Astrocyte (in vitro differentiated cells and primary cell): ENCODE data around the gene TENM3. TPM values are rescaled to one million over a fixed set of nuclear protein-coding genes. Genes with fewer than 3 reads are reported as not detected.

Source experiments
- DNase-seq: peaks from one replicate; pipeline ENCODE4 v3.0.0-alpha.2; 2010; ENCODE audit warnings: low read depth
- FAIRE-seq: peaks from 2 replicates; lab custom pipeline; 2011; peaks lifted over from hg19 to GRCh38; lab: Jason Lieb, UNC
- H2AFZ ChIP-seq: 2 replicates; pipeline ENCODE4 v1.6.0; 2012; ENCODE audit warnings: low read depth, low read length, inconsistent platforms
- H3K27ac ChIP-seq: 2 replicates; pipeline ENCODE4 v1.5.1; 2011; ENCODE audit warnings: low read depth, low read length, inconsistent platforms
- H3K27me3 ChIP-seq: 2 replicates; pipeline ENCODE4 v1.6.0; 2011; ENCODE audit warnings: low read length, inconsistent platforms; ENCODE audit not compliant: insufficient read depth
- H3K36me3 ChIP-seq: 2 replicates; pipeline ENCODE4 v1.5.1; 2011; ENCODE audit warnings: low read length, inconsistent platforms; ENCODE audit not compliant: insufficient read depth
- H3K4me1 ChIP-seq: 2 replicates; pipeline ENCODE4 v1.5.1; 2011; ENCODE audit warnings: low read length, inconsistent platforms; ENCODE audit not compliant: insufficient read depth
- H3K4me2 ChIP-seq: 2 replicates; pipeline ENCODE4 v1.6.0; 2012; ENCODE audit warnings: low read length, inconsistent platforms
- H3K4me3 ChIP-seq: 2 replicates; pipeline ENCODE4 v1.5.1; 2011; ENCODE audit warnings: low read depth, mild to moderate bottlenecking, low read length, inconsistent platforms; ENCODE audit not compliant: insufficient read depth
- H3K79me2 ChIP-seq: 2 replicates; pipeline ENCODE4 v1.6.0; 2012; ENCODE audit warnings: mild to moderate bottlenecking, low read length, inconsistent platforms; ENCODE audit not compliant: insufficient read depth
- H3K9ac ChIP-seq: 2 replicates; pipeline ENCODE4 v1.6.0; 2012; ENCODE audit warnings: mild to moderate bottlenecking, low read length, inconsistent platforms
- H3K9me3 ChIP-seq: 2 replicates; pipeline ENCODE4 v1.5.1; 2012; ENCODE audit warnings: low read depth, mild to moderate bottlenecking, low read length, inconsistent platforms; ENCODE audit not compliant: insufficient read depth
- H4K20me1 ChIP-seq: 2 replicates; pipeline ENCODE4 v1.6.0; 2012; ENCODE audit warnings: low read length, inconsistent platforms; ENCODE audit not compliant: insufficient read depth
- H3K27ac Mint-ChIP-seq: one replicate; pipeline ENCODE4 v1.8.0; 2021; ENCODE audit warnings: mild to moderate bottlenecking, mixed read lengths; ENCODE audit not compliant: unreplicated experiment
- H3K27me3 Mint-ChIP-seq: one replicate; pipeline ENCODE4 v1.8.0; 2021; ENCODE audit warnings: low read depth, mixed read lengths; ENCODE audit not compliant: unreplicated experiment
- H3K36me3 Mint-ChIP-seq: one replicate; pipeline ENCODE4 v1.8.0; 2021; ENCODE audit warnings: low read depth, mixed read lengths; ENCODE audit not compliant: unreplicated experiment
- H3K4me1 Mint-ChIP-seq: one replicate; pipeline ENCODE4 v1.8.0; 2021; ENCODE audit warnings: low read depth, mixed read lengths; ENCODE audit not compliant: unreplicated experiment
- H3K4me3 Mint-ChIP-seq: one replicate; pipeline ENCODE4 v1.8.0; 2021; ENCODE audit warnings: mild to moderate bottlenecking, moderate library complexity, mixed read lengths; ENCODE audit not compliant: unreplicated experiment
- H3K9me3 Mint-ChIP-seq: one replicate; pipeline ENCODE4 v1.8.0; 2021; ENCODE audit warnings: mild to moderate bottlenecking, mixed read lengths; ENCODE audit not compliant: unreplicated experiment
- EZH2 ChIP-seq: IDR thresholded peaks from 2 replicates; pipeline ENCODE4 v1.6.1; 2012; ENCODE audit warnings: mild to moderate bottlenecking, low read length, inconsistent platforms; ENCODE audit not compliant: insufficient read depth
- total RNA-seq: library from RNA; stranded (reverse); gene quantifications from 2 replicates; pipeline ENCODE4 v1.2.1, GENCODE V29; 2021
- TF ChIP-seq, protein P1 (sequence below): IDR thresholded peaks from 2 replicates; pipeline ENCODE4 v1.5.1; 2011; ENCODE audit warnings: low read depth, mild to moderate bottlenecking, inconsistent platforms, low read length, moderate library complexity; ENCODE audit not compliant: insufficient read depth

The TENM3 gene
- total RNA-seq, 1 donor from 2014 or later: 127 TPM

DNA sequence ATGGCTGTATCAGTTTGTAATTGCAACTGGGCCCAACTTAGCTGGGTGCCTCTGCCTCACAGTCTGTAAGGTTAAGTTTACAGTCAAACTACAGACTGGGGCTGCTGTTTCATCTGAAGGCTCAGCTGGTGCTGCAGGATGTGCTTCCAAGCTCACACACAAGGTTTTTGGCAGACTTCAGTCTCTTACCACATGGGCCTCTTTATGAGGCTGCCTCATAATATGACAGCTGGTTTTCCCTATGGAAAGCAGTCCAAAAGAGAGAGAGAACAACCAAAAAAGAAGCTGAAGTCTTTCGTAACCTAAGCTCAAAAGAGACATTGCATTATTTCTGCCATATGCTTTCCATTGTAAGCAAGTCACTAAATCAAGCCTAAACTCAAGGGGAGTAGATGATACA, 402.3 kb downstream of the TENM3 start:
- FAIRE-seq (no peak), DNase-seq (no peak)
- peaks cover 25% of the 10 kb centered on the region for H3K4me1 Mint-ChIP-seq
- H3K4me1 ChIP-seq: peaks cover 35% of the 10 kb centered on the region
- no peaks in the 10 kb centered on the region for H3K79me2 ChIP-seq
- H3K36me3 Mint-ChIP-seq: peaks cover 8% of the 10 kb centered on the region
- no peak overlapping the region for H3K4me2 ChIP-seq
- H2AFZ ChIP-seq: no peak overlapping the region
- no peaks in the 10 kb centered on the region for H3K36me3 ChIP-seq
- H3K27ac ChIP-seq: peak overlapping the region; percentile 99
- no peak for TF ChIP-seq EZH2
- TF ChIP-seq, protein P1, sequence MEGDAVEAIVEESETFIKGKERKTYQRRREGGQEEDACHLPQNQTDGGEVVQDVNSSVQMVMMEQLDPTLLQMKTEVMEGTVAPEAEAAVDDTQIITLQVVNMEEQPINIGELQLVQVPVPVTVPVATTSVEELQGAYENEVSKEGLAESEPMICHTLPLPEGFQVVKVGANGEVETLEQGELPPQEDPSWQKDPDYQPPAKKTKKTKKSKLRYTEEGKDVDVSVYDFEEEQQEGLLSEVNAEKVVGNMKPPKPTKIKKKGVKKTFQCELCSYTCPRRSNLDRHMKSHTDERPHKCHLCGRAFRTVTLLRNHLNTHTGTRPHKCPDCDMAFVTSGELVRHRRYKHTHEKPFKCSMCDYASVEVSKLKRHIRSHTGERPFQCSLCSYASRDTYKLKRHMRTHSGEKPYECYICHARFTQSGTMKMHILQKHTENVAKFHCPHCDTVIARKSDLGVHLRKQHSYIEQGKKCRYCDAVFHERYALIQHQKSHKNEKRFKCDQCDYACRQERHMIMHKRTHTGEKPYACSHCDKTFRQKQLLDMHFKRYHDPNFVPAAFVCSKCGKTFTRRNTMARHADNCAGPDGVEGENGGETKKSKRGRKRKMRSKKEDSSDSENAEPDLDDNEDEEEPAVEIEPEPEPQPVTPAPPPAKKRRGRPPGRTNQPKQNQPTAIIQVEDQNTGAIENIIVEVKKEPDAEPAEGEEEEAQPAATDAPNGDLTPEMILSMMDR: no peak
- no peak overlapping the region for H3K4me3 ChIP-seq
- no peaks in the 10 kb centered on the region for H3K27me3 ChIP-seq
- H3K9me3 Mint-ChIP-seq: peaks cover 3% of the 10 kb centered on the region
- no peaks in the 10 kb centered on the region for H4K20me1 ChIP-seq
- no peak overlapping the region for H3K4me3 Mint-ChIP-seq
- peak overlapping the region; percentile 19 for H3K9ac ChIP-seq
- H3K27ac Mint-ChIP-seq: peak overlapping the region; percentile 100
- H3K9me3 ChIP-seq: peaks cover 5% of the 10 kb centered on the region
- no peaks in the 10 kb centered on the region for H3K27me3 Mint-ChIP-seq

DNA sequence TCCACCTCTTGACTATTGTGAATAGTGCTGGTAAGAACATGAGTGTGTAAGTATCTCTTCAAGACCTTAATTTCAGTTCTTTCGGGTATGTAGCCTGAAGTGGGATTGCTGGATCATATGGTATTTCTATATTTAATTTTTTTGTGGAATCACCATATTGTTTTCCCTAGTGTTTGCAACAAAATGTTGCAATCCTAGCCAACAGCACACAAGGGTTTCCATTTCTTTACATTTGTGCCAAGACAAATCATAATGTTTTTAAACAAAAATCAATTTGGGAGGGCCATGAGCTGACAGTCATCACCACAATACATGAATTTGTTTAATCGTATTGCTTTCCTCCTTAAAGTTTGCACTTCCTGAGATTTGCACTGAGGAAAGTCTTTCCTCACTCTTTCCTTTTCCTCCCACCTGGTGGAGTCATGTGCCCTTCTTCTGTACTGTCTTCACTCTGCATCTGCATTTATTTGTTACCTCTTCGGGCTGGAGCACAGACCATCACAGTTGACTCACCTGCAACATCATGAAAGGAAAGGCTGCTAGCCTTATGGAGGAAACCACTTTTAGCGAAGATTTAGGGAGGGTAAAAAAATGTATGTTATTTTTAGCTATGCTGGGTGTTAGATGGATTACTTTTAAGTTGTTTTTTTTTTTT, 404.6 kb downstream of the TENM3 start:
- Histone ChIP-seq H3K27me3 (no peaks in the 10 kb centered on the region), H3K27ac (no peak overlapping the region), H3K9me3 (peaks cover 5% of the 10 kb centered on the region), H3K36me3 (no peaks in the 10 kb centered on the region), H2AFZ (no peak overlapping the region), H3K4me2 (no peak overlapping the region), H3K79me2 (no peaks in the 10 kb centered on the region), H4K20me1 (no peaks in the 10 kb centered on the region), H3K4me1 (peaks cover 27% of the 10 kb centered on the region), H3K9ac (no peak overlapping the region), H3K4me3 (no peak overlapping the region)
- TF ChIP-seq, protein P1: no peak
- no peak for TF ChIP-seq EZH2
- Mint-ChIP-seq H3K4me3 (no peak overlapping the region), H3K4me1 (peaks cover 20% of the 10 kb centered on the region), H3K27ac (no peak overlapping the region), H3K36me3 (peaks cover 8% of the 10 kb centered on the region), H3K27me3 (no peaks in the 10 kb centered on the region), H3K9me3 (peaks cover 3% of the 10 kb centered on the region)
- FAIRE-seq (no peak), DNase-seq (no peak)

DNA sequence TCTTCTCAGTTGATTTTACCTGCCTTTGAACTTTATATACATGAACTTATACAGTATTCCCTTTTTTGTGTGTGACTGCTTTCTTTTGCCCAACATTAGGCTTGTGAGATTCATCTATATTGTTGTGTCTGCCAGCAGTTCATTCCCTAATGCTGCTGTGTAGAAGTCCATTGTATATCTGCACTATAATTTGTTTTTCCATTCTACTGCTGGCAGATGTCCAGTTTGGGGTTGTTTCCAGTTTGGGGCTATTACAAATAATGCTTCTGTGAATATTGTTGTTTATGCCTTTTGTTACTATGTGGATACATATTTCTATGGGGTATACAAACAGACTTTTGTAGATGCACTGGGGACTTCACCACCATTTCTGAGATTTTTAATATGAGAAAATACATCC, 405.6 kb downstream of the TENM3 start:
- Mint-ChIP-seq H3K36me3 (peaks cover 8% of the 10 kb centered on the region), H3K27ac (no peak overlapping the region), H3K4me3 (no peak overlapping the region), H3K27me3 (no peaks in the 10 kb centered on the region), H3K4me1 (peaks cover 15% of the 10 kb centered on the region), H3K9me3 (peaks cover 3% of the 10 kb centered on the region)
- Histone ChIP-seq H3K4me1 (peaks cover 25% of the 10 kb centered on the region), H2AFZ (no peak overlapping the region), H3K9ac (no peak overlapping the region), H3K27me3 (no peaks in the 10 kb centered on the region), H3K9me3 (peaks cover 5% of the 10 kb centered on the region), H4K20me1 (no peaks in the 10 kb centered on the region), H3K36me3 (no peaks in the 10 kb centered on the region), H3K4me2 (no peak overlapping the region), H3K79me2 (no peaks in the 10 kb centered on the region), H3K27ac (no peak overlapping the region), H3K4me3 (no peak overlapping the region)
- FAIRE-seq (no peak), DNase-seq (no peak)
- TF ChIP-seq, protein P1: no peak
- no peak for TF ChIP-seq EZH2
